ENCODE data around the gene HNF1B. TPM values are rescaled to one million over a fixed set of nuclear protein-coding genes. Genes with fewer than 3 reads are reported as not detected.
A peak's percentile ranks its signal among the peaks of the same experiment; 100 is the strongest.

The HNF1B gene
- total and polyA plus RNA-seq, 4 donors = 4.1 to 18.9 (median 12.4) TPM

- peak within 1 kb of the TSS; percentile 84 for H3K4me3 ChIP-seq
- peak; percentile 91 to 95 (median 95) for DNase-seq
- no peak for TF ChIP-seq CTCF (IDR thresholded peaks at IDR 0.05; ENCODE audit: control extremely low read depth, extremely low read depth)
- peaks cover 6 to 12% (median 7%) of the 10 kb centered on the region in 4 donors for H3K36me3 ChIP-seq (ENCODE audit: control insufficient read depth in 4 of 4, insufficient read depth in 4 of 4, low read length in 4 of 4)
- peaks cover 0 to 15% (median 9%) of the 10 kb centered on the region in 3 donors for H3K27me3 ChIP-seq (ENCODE audit: control insufficient read depth in 3 of 3, insufficient read depth in 3 of 3, low read length in 2 of 3)
- H3K9me3 ChIP-seq (ENCODE audit: control insufficient read depth in 4 of 4, insufficient read depth in 3 of 4, low read length in 3 of 4) = no peaks in the 10 kb centered on the region
- H3K27ac ChIP-seq (ENCODE audit: low read depth in 1 of 2, low read length in 1 of 2) = peak within 1 kb of the TSS; percentile 81 to 90
- peak; percentile 96 for ATAC-seq (ENCODE audit: insufficient read depth, low FRiP score)
- 0% methylated on average over 43 of the region's 43 CpGs for WGBS, 2 donors
- H3K9ac ChIP-seq (ENCODE audit: insufficient read depth in 1 of 2, low read length in 2 of 2) = peak within 1 kb of the TSS; percentile 83 to 84
- H3K4me1 ChIP-seq (ENCODE audit: control insufficient read depth in 5 of 5, insufficient read depth in 5 of 5, low read length in 5 of 5) = peaks cover 0 to 18% (median 5%) of the 10 kb centered on the region in 5 donors
These were observed 101.6 kb downstream of the HNF1B start, which contains the start of gene DDX52 for GRCh38 chr17:37643118-37643766. TSS of gene DDX52 (minus strand) at chr17:37643446. CDS start at chr17:37643420, 26 bp downstream.

- TF ChIP-seq CTCF (IDR thresholded peaks at IDR 0.05; ENCODE audit: control extremely low read depth, extremely low read depth) = no peak
- H3K9me3 ChIP-seq (ENCODE audit: control insufficient read depth in 4 of 4, insufficient read depth in 3 of 4, low read length in 3 of 4) = no peaks in the 10 kb centered on the region
- no peak for ATAC-seq (ENCODE audit: insufficient read depth, low FRiP score)
- peak in 1 of 3 donors; percentile 56 for DNase-seq
- H3K9ac ChIP-seq (ENCODE audit: insufficient read depth in 1 of 2, low read length in 2 of 2) = peak overlapping the region; percentile 83 to 84
- peaks cover 7 to 17% (median 8%) of the 10 kb centered on the region in 4 donors for H3K36me3 ChIP-seq (ENCODE audit: control insufficient read depth in 4 of 4, insufficient read depth in 4 of 4, low read length in 4 of 4)
- H3K4me1 ChIP-seq (ENCODE audit: control insufficient read depth in 5 of 5, insufficient read depth in 5 of 5, low read length in 5 of 5) = peaks cover 0 to 18% (median 5%) of the 10 kb centered on the region in 5 donors
- 1% methylated on average over 7 of the region's 7 CpGs for WGBS, 2 donors
- H3K4me3 ChIP-seq = peak overlapping the region; percentile 84
- H3K27ac ChIP-seq (ENCODE audit: low read depth in 1 of 2, low read length in 1 of 2) = peak overlapping the region; percentile 81 to 90
- peaks cover 0 to 15% (median 5%) of the 10 kb centered on the region in 3 donors for H3K27me3 ChIP-seq (ENCODE audit: control insufficient read depth in 3 of 3, insufficient read depth in 3 of 3, low read length in 2 of 3)
These were observed 102.2 kb downstream of the HNF1B start for GRCh38 chr17:37642681-37643080.

DNA sequence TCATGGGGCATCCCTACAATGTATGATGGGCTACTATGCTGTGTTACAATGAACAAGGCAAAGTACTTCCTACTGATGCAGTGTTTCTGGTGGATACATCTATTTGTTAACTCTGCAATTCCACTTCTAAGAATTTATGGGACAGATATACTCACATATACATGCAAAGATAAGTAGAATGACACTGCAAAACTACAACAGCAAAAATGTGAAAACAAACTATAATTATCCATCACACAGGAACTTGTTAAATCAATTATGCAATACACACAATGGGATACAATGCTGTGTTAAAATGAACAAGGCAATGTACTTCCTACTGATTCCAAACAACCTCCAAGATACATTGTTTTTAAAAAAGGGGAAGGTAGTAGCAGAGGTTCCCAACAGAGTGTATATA is 104.8 kb downstream of the HNF1B start:
- no peak for TF ChIP-seq CTCF (IDR thresholded peaks at IDR 0.05; ENCODE audit: control extremely low read depth, extremely low read depth)
- no peak overlapping the region for H3K4me3 ChIP-seq
- peaks cover 0 to 18% (median 5%) of the 10 kb centered on the region in 5 donors for H3K4me1 ChIP-seq (ENCODE audit: control insufficient read depth in 5 of 5, insufficient read depth in 5 of 5, low read length in 5 of 5)
- ATAC-seq (ENCODE audit: insufficient read depth, low FRiP score) (no peak), DNase-seq (no peak)
- H3K27me3 ChIP-seq (ENCODE audit: control insufficient read depth in 3 of 3, insufficient read depth in 3 of 3, low read length in 2 of 3) = peaks cover 0 to 5% (median 5%) of the 10 kb centered on the region in 3 donors
- H3K36me3 ChIP-seq (ENCODE audit: control insufficient read depth in 4 of 4, insufficient read depth in 4 of 4, low read length in 4 of 4) = peaks cover 8 to 29% (median 18%) of the 10 kb centered on the region in 4 donors
- H3K27ac ChIP-seq (ENCODE audit: low read depth in 1 of 2, low read length in 1 of 2) = no peak overlapping the region
- no peaks in the 10 kb centered on the region for H3K9me3 ChIP-seq (ENCODE audit: control insufficient read depth in 4 of 4, insufficient read depth in 3 of 4, low read length in 3 of 4)
- no peak overlapping the region for H3K9ac ChIP-seq (ENCODE audit: insufficient read depth in 1 of 2, low read length in 2 of 2)

Measured in lung (tissue), 12 donors.